ENCODE data around the gene RTP5.

Gene RTP5

DNA sequence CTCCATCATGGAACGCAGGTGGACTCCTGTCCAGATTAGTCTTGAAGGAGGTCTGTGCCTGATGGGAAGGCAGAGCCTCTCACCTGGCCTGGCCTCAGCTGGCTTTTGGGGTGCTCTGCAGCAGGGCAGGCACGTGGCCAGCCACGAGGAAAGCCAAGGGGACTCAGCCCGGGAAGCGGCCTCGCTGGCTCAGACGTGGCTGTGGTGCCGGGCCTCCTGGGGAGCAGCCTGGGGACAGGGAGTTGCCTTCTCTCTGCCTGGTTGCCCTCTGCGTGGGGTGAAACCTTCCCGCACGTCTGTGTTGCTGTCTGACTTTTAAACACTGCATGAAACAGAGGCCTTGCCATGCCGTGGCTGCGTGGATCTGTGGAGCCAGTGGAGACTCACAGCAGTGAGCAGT, 45.0 kb downstream of the RTP5 start:
- TF ChIP-seq, protein P1, sequence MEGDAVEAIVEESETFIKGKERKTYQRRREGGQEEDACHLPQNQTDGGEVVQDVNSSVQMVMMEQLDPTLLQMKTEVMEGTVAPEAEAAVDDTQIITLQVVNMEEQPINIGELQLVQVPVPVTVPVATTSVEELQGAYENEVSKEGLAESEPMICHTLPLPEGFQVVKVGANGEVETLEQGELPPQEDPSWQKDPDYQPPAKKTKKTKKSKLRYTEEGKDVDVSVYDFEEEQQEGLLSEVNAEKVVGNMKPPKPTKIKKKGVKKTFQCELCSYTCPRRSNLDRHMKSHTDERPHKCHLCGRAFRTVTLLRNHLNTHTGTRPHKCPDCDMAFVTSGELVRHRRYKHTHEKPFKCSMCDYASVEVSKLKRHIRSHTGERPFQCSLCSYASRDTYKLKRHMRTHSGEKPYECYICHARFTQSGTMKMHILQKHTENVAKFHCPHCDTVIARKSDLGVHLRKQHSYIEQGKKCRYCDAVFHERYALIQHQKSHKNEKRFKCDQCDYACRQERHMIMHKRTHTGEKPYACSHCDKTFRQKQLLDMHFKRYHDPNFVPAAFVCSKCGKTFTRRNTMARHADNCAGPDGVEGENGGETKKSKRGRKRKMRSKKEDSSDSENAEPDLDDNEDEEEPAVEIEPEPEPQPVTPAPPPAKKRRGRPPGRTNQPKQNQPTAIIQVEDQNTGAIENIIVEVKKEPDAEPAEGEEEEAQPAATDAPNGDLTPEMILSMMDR (IDR thresholded peaks at IDR 0.05) = no peak

DNA sequence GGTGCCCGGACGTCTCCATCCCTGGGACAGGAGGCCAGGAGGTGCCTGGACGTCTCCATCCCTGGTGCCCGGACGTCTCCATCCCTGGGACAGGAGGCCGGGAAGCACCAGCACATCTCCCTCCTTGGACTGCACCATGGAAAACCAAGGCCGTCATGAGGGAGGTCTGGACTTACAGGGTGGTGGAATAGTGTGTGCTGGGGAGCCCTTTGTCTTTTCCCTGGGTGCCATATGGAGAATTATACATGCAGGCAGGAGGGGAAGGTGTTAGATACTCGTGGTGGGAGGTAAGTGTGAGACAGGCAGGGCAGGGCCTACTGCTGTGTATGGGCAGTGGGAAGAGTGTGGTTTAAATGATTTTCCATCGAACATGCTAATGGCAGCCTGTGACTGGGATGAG, 52.9 kb downstream of the RTP5 start:
- TF ChIP-seq, protein P1 (IDR thresholded peaks at IDR 0.05) = no peak
